Loucy (cell line): ENCODE measurements around the gene PPP1CA.

Source experiments
- CTCF ChIP-seq: fragments of 200-600 bp; sonication (generic); conservative IDR thresholded peaks from 2 replicates; pipeline ENCODE4 v1.5.1; 2014; ENCODE audit warnings: mild to moderate bottlenecking, antibody characterized with exemption, low read length
- EZH2phosphoT487 ChIP-seq: fragments of 200-600 bp; IDR thresholded peaks from 2 replicates; pipeline ENCODE4 v1.6.1; 2018; ENCODE audit warnings: antibody characterized with exemption, mild to moderate bottlenecking, moderate library complexity, borderline replicate concordance

DNA sequence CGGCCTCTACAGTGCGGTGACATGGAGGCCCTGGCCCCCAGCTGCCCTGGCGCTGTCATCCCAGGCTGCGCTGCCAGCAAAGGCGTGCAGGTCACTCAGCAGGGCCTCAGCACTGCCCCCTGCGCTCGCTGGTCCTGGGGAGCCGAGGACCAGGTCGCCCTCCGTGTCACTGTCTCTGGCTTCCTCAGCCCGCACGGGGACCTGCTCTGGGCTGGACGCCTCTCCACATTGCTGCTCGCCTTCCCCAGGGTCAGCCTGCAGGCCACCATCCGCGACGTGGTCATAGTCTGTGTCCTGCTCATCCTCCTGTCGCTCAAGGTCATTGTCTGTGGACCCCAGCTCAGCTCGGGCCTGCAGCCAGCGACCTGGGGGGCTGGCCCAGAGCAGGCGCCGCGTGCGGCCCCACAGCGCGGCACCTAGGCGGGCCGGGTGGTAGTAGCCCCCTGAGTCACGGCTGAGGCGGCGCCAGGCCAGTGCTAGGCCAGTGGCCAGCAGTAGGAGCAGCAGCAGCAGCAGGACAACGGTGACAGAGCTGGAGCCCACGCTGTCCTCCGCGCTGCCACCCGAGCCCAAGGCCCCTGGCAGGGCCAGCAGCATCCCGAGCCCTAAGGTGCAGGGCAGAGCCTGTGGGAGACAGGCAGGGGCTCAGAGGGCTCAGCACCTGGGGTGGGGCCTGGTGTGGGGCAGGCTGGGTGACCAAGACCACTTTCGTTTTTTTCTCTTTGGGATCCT lies 34.2 kb upstream of the PPP1CA start:
- no peak for TF ChIP-seq CTCF
- no peak for TF ChIP-seq EZH2phosphoT487
